ENCODE measurements around the gene PHF10.

- TF ChIP-seq CTCF (IDR thresholded peaks at IDR 0.05; ENCODE audit: low read depth, low read length) (no peak), POLR2A (IDR thresholded peaks at IDR 0.05; ENCODE audit: extremely low read depth, insufficient read length) (no peak)
- TF ChIP-seq, protein P1, sequence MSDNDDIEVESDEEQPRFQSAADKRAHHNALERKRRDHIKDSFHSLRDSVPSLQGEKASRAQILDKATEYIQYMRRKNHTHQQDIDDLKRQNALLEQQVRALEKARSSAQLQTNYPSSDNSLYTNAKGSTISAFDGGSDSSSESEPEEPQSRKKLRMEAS (IDR thresholded peaks at IDR 0.05; ENCODE audit: low read depth, low read length): no peak
These were observed 24.0 kb downstream of the PHF10 start for GRCh38 chr6:169700296-169700695.
